ENCODE data around the gene C22orf31.

C22orf31 gene

DNA sequence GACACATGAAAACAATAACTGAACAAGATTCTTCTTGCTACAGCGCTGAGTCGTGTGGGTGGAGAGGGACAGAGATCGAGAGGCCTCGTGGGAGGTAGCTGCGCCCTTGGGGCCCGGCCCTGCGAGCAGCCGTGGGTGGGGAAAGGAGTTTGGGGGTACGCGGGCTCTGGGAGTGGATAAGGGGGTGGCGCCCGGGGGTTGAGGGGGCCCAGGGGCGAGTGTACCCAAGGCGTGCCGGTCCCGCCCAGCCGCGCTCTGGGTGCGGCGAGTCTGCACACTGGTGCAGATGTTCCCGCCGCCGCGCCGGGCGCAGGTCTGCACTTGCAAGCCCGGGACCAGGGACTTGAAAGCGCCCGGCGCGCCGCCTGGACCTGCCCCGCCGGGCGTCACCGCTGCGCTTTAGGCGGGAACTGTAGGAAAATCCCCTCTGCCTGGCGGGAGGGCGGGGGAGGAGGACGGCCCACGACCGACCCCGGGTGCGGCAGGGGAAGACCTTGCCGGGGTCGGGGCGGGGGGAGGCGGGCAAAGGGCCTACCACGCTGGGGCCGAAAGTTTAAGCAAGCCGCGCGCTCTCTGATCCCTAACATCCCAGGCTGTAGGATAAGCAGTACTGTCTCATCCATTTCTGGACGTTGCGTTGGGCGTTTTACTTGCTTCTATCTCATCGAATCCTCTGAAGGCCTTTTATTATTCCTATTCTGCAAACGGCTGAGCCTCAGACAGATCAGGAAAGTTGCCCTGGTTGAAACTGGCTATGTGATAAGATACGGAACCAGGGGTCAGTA, 9.8 kb upstream of the C22orf31 start:
- H3K4me3 ChIP-seq (replicated peaks in 1 of 2; ENCODE audit: low read depth in 2 of 2, low read length in 2 of 2) = peak overlapping the region in 1 of 2 donors; percentile 34
- peak in 1 of 2 donors; percentile 38 for DNase-seq (ENCODE audit: low read depth in 2 of 2)
- TF ChIP-seq, protein P1, sequence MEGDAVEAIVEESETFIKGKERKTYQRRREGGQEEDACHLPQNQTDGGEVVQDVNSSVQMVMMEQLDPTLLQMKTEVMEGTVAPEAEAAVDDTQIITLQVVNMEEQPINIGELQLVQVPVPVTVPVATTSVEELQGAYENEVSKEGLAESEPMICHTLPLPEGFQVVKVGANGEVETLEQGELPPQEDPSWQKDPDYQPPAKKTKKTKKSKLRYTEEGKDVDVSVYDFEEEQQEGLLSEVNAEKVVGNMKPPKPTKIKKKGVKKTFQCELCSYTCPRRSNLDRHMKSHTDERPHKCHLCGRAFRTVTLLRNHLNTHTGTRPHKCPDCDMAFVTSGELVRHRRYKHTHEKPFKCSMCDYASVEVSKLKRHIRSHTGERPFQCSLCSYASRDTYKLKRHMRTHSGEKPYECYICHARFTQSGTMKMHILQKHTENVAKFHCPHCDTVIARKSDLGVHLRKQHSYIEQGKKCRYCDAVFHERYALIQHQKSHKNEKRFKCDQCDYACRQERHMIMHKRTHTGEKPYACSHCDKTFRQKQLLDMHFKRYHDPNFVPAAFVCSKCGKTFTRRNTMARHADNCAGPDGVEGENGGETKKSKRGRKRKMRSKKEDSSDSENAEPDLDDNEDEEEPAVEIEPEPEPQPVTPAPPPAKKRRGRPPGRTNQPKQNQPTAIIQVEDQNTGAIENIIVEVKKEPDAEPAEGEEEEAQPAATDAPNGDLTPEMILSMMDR (IDR thresholded peaks at IDR 0.05; ENCODE audit: low read depth, low read length) = no peak

DNA sequence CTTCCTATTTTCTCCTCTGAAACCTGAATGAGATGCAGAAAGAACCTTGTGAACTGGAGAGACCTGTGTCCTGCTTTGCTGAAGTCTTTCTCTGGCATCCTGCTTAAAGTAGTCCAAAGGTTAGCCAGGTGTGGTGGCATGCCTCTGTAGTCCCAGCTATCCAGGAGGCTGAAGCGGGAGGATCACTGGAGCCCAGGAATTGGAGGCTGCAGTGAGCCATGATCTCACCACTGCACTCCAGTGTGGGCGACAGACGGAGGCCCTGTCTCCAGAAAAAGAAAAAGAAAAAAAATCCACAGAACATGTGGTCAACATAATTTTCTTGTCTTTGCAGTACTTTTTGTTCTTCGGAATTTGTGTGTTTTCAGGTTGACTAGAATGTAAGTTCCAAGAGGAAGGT, 8.9 kb upstream of the C22orf31 start:
- TF ChIP-seq, protein P1 (IDR thresholded peaks at IDR 0.05; ENCODE audit: low read depth, low read length) = no peak
- H3K4me3 ChIP-seq (replicated peaks in 1 of 2; ENCODE audit: low read depth in 2 of 2, low read length in 2 of 2) = no peak overlapping the region
- DNase-seq (ENCODE audit: low read depth in 2 of 2) = no peak

DNA sequence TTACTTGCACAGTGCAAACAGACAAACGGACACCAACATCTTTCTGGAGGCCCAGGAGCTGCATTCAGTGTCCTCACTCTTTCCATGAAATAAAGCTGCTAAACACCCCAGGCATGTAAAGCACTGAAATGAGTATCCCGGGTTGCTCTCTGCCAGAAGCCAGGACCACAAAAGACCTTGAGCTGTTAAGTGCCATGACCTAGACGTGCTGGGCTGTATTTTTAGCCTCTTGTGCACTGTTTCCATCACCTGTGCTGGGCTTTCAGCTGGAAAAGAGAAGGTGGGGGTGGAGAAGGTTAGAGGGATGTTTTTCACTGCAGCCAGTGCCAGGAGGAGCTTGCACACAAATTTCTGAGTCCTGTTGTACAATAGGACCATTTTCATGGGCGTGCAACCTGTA, 7.8 kb upstream of the C22orf31 start:
- TF ChIP-seq, protein P1 (IDR thresholded peaks at IDR 0.05; ENCODE audit: low read depth, low read length) = no peak
- DNase-seq (ENCODE audit: low read depth in 2 of 2) = no peak
- H3K4me3 ChIP-seq (replicated peaks in 1 of 2; ENCODE audit: low read depth in 2 of 2, low read length in 2 of 2) = no peak overlapping the region

DNA sequence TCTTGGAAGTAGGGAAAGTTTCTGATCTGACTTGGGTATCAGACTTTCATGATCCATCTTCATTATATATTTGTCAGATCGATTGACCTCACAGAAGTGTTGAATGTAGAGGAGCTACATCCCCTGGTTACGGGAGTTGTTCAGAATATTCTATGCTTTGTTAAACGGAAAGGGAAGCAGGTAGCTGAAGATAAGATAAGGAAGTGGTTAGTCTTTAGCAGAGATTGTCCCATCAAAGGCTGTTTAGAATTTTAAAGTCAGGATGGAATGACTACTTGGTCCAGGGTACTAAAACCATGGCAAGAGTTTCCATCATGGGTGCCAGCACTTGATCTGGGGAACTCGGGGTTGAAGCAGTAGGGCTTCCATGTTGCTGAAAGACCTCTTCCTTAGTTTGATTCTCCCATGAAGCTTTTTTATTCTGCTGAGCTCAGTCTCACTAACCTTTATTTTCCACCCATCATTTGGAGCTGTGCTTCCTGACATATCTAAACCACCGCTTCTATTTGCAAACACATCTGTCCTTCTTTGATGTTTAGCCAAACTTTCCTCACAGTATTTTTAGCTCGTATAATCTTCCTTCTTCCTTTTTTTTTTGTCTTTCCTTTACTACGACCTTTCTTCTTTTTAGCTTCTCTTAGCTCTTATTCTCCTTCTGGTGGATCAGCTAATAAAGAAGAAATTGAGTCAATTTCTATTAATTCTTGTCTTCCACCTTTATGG, 4.0 kb upstream of the C22orf31 start:
- TF ChIP-seq, protein P1 (IDR thresholded peaks at IDR 0.05; ENCODE audit: low read depth, low read length) = no peak
- no peak overlapping the region for H3K4me3 ChIP-seq (replicated peaks in 1 of 2; ENCODE audit: low read depth in 2 of 2, low read length in 2 of 2)
- DNase-seq (ENCODE audit: low read depth in 2 of 2) = no peak

DNA sequence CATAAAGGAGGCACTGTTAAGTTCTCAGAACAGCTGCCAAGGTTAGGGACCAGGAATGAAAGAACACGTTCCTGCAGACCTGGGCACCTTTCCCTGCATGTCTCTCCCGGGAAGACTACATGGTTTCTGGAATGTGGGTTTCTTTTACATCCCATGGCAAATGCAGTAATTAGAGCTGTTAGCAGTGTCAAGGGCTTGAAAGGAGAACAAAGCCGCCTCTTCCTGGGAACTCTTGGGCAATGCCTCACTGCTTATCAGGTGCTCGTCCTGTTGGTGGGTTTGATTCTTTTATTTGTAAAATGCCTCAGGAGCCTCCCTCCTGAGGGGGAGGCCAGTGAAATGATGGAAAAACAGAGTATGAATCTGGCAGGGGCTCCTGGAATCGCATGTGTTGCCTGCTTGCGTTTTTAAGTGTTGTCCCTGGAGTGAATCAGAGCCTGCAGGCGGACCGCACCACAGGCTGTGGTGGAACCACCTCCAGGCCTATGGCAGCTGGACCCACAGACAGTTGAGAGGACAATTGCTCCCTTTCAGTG, 723 bp upstream of the C22orf31 start:
- peak in 1 of 2 donors; percentile 60 for DNase-seq (ENCODE audit: low read depth in 2 of 2)
- H3K4me3 ChIP-seq (replicated peaks in 1 of 2; ENCODE audit: low read depth in 2 of 2, low read length in 2 of 2) = no peak overlapping the region
- TF ChIP-seq, protein P1 (IDR thresholded peaks at IDR 0.05; ENCODE audit: low read depth, low read length) = no peak

DNA sequence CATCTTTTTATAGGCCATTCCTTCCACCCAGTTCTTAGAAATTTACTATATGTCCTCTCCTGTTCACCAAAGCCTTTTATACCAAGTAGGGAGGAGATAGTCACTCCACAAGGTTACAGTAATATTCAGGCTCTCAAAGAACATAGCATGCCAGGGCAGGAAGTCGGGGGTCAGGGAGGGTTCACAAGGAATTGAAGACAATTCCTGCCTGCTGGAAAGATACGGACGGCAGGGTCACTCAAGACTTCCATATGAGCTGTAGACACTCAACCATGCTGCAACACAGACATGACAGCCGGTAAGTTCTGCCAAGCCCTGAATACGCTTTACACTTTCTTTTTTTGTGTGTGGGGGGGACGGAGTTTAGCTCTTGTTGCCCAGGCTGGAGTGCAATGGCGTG, 700 bp downstream of the C22orf31 start:
- no peak for DNase-seq (ENCODE audit: low read depth in 2 of 2)
- H3K4me3 ChIP-seq (replicated peaks in 1 of 2; ENCODE audit: low read depth in 2 of 2, low read length in 2 of 2) = no peak overlapping the region
- TF ChIP-seq, protein P1 (IDR thresholded peaks at IDR 0.05; ENCODE audit: low read depth, low read length) = no peak

Measured in cardiac fibroblast (primary cell).